ENCODE measurements around the gene EHF.

The EHF gene

GRCh38 chr11:34602245-34602644 lies 18.6 kb upstream of the EHF start:
- DNase-seq (ENCODE audit: low spot score), result peak; percentile 64

DNA sequence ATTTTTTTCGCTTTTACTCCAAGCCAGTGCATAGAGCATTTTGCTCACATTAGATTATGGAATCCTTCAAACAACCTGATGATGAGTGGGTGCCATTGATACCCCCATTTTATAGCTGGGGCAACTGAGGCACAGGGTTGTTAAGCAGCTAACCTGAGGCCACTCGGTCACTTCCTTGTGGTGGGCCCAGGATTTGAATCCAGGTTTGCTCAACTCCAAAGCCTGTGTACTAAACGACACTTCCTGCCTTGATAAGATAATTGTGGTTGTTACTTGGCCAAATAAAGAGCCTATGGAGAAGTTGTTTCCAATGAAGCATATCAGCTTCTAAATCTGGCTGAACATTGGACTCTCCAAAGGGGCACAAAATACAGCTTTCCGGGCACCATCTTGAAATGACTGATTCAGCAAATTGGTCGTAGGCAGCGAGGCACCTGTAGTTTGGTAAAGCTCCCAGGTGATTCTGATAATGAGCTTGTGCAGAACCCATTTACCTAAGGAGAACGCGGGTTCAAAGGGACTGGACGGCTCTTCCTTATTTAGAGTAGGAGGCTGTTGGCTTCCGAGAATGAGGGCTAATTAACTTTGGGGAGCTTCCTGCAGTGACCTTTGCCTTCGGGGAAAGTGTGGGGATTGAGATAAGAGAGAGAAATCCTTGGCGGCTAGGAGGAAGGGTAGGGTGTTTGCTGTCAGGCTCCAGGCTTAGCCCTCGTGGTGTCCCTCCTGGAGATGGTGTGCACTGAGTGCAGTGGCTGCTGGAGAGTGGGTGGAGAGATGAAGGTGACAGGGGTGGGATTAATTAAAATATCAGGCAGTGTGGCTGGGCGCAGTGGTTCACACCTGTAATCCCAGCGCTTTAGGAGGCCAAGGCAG lies 17.5 kb upstream of the EHF start:
- DNase-seq (ENCODE audit: low spot score), result peak; percentile 62

DNA sequence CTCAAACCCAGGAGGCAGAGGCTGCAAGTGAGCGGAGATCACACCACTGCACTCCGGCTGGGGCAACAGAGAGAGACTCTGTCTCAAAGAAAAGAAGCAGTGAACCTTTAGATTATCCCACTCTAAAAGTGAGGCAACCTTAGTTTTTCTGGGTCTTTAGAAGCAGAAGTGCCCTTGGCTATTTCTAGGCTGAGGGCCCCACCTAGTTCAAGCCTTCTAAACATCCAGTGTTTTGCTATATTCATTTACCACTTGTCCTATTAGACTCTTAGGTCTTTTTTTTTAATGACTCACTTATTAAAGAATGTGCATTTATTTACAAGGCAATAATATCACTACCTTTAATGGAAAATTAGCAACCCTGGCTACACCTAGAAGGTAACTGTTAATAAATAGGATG lies 16.7 kb upstream of the EHF start:
- no peak for DNase-seq (ENCODE audit: low spot score)

DNA sequence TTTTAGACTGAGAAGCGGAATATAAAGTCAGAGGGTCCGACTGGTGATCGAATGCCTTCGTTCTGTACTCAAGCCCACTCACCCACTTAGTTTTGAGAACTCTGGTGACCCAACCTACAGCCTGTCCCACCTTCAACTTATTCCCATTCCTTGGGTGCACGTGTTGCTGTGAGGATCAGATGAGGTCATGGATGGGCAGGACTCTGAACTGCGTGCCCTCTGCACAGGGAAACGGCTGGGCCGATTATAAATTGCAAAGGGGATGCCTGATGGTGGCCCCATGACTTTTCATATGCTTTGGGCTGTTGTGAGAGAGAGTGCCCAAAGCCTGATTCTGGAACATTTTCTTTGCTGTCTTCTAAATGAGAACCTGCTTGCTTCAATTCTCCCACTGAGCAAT lies 16.0 kb upstream of the EHF start:
- no peak for DNase-seq (ENCODE audit: low spot score)

- DNase-seq (ENCODE audit: low spot score), result no peak
These were observed 15.2 kb upstream of the EHF start for GRCh38 chr11:34605481-34606325.

- DNase-seq (ENCODE audit: low spot score), result no peak
These were observed 14.4 kb upstream of the EHF start for GRCh38 chr11:34606326-34607120.

- DNase-seq (ENCODE audit: low spot score), result no peak
These were observed 11.6 kb upstream of the EHF start for GRCh38 chr11:34609187-34609751.

DNA sequence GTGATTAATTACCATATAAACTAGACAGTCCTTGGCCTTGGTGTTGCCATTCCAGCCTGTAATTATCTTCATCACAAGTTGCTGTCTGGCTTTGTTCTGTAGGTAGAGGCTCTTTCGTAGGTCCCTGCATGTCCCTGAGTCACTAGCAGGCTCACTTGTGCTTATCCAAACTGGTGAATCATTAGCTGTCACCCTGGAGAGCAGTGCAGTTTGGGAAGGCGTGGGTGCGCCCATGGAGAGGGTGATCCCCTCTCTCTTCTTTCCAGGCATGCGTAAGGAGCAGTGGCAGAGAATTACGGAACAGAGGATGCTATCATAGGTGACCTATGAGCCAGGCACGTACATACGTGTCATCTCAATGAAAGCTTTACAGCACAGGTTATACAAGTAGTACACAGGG lies 11.0 kb upstream of the EHF start:
- DNase-seq (ENCODE audit: low spot score), result no peak

GRCh38 chr11:34610324-34611041 lies 10.4 kb upstream of the EHF start:
- no peak for DNase-seq (ENCODE audit: low spot score)

GRCh38 chr11:34613015-34613414 lies 7.9 kb upstream of the EHF start:
- no peak for DNase-seq (ENCODE audit: low spot score)

- DNase-seq (ENCODE audit: low spot score), result no peak
These were observed 7.3 kb upstream of the EHF start for GRCh38 chr11:34613552-34614056.

GRCh38 chr11:34614344-34615104 lies 6.4 kb upstream of the EHF start:
- no peak for DNase-seq (ENCODE audit: low spot score)

DNA sequence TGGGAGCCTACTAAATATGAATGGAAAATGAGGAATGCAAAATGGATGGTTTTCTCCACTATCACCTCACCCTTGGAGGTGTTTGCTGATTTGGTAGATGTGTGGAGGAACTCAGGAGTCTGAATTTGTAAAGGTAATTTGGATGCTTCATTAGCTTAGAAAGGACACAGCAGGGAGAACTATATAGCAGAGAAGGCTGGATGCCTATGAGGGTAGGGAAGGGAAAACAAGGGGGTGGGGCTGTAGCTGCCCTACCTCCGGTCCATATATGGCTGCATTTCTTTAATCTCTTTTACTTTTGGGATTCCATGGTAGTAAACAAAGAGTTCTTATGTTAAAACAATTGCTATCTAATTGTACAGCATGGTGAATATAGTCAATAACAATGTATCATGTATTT lies 4.8 kb upstream of the EHF start:
- DNase-seq (ENCODE audit: low spot score), result no peak

- no peak for DNase-seq (ENCODE audit: low spot score)
These were observed 3.9 kb upstream of the EHF start for GRCh38 chr11:34616830-34617504.

DNA sequence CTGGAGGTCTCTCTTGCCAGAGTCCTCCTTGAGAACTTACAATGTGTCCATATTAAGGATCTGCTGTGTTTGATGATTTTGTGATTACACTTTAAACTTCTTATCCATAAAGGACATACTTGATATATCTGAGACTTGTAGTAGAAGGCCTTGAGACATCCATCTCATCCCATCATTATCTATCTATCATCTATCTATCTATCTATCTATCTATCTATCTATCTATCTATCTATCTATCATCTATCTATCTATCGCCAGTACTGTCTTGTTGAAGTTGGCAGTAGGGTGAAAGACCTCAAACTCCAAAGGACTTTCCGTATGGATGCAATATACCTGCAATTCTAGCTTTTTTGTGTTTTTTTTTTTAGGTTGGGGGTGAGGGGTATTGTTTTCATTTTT lies 2.5 kb upstream of the EHF start:
- no peak for DNase-seq (ENCODE audit: low spot score)

- no peak for DNase-seq (ENCODE audit: low spot score)
These were observed 1.8 kb upstream of the EHF start for GRCh38 chr11:34619062-34619516.

GRCh38 chr11:34620202-34620601 lies 691 bp upstream of the EHF start:
- DNase-seq (ENCODE audit: low spot score), result no peak

GRCh38 chr11:34621876-34622275 lies 983 bp downstream of the EHF start:
- no peak for DNase-seq (ENCODE audit: low spot score)

DNA sequence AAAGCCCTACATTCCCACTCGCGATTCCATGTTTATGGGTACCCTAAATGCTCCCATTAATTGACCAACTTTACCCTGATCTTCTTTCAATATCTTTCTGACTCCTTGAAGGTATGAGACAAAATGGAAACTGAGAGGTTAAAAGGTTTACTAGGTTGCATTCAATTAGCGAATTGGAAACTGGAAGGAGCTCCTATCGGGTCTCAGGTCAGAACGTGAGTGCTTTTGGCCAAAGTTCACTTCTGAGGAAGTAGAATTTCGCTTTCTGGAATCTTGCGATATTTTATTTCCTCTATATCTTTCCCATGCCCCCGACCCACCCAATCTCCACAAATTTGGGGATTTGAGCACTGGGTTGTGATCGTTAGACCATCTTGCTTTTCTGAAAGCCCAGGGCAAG lies 2.6 kb downstream of the EHF start:
- DNase-seq (ENCODE audit: low spot score), result no peak

- peak; percentile 73 for DNase-seq (ENCODE audit: low spot score)
These were observed 3.2 kb downstream of the EHF start for GRCh38 chr11:34624069-34624468.

Measured in LoVo (cell line).